MM.1S (cell line): Measurements from ENCODE around the gene PIP4K2A.

ENCODE experiments used
- DNase-seq: peaks from one replicate; pipeline ENCODE4 v3.0.0-alpha.2; 2015
- H2AFZ ChIP-seq: fragments of 300-600 bp; sonication (generic); 2 replicates; pipeline ENCODE4 v1.6.0; 2016; ENCODE audit warnings: antibody characterized with exemption, low read length
- H3F3A ChIP-seq: fragments of 300-600 bp; sonication (generic); 2 replicates; pipeline ENCODE4 v1.6.1; 2016; ENCODE audit warnings: mild to moderate bottlenecking, antibody characterized with exemption, low read length, moderate library complexity, mixed read lengths; ENCODE audit not compliant: insufficient read depth
- H3K27ac ChIP-seq: fragments of 300-600 bp; sonication (generic); 2 replicates; pipeline ENCODE4 v1.5.1; 2016; ENCODE audit warnings: mild to moderate bottlenecking, low read length
- H3K27me3 ChIP-seq: fragments of 300-600 bp; sonication (generic); replicated peaks from 2 replicates; pipeline ENCODE4 v1.6.0; 2016; ENCODE audit warnings: low read length; ENCODE audit not compliant: insufficient read depth
- H3K36me3 ChIP-seq: fragments of 300-600 bp; sonication (generic); replicated peaks from 2 replicates; pipeline ENCODE4 v1.6.1; 2016; ENCODE audit warnings: mild to moderate bottlenecking, low read length, mixed read lengths; ENCODE audit not compliant: insufficient read depth
- H3K4me1 ChIP-seq: fragments of 300-600 bp; sonication (generic); 2 replicates; pipeline ENCODE4 v1.6.1; 2016; ENCODE audit warnings: low read length, mixed read lengths
- H3K4me2 ChIP-seq: fragments of 300-600 bp; sonication (generic); 2 replicates; pipeline ENCODE4 v1.6.0; 2016; ENCODE audit warnings: low read depth, low read length
- H3K4me3 ChIP-seq: fragments of 300-600 bp; sonication (generic); 2 replicates; pipeline ENCODE4 v1.5.1; 2016; ENCODE audit warnings: low read length, mixed read lengths
- H3K79me2 ChIP-seq: fragments of 300-600 bp; sonication (generic); 2 replicates; pipeline ENCODE4 v1.6.1; 2016; ENCODE audit warnings: mixed run types, low read length, mixed read lengths
- H3K9ac ChIP-seq: fragments of 300-600 bp; sonication (generic); 2 replicates; pipeline ENCODE4 v1.6.1; 2016; ENCODE audit warnings: low read length, mixed read lengths
- H3K9me2 ChIP-seq: fragments of 300-600 bp; sonication (generic); replicated peaks from 2 replicates; pipeline ENCODE4 v1.6.1; 2016; ENCODE audit warnings: mild to moderate bottlenecking, low read length, mixed read lengths; ENCODE audit not compliant: insufficient read depth
- H3K9me3 ChIP-seq: fragments of 300-600 bp; sonication (generic); replicated peaks from 2 replicates; pipeline ENCODE4 v1.6.1; 2016; ENCODE audit warnings: mild to moderate bottlenecking, low read length, mixed read lengths; ENCODE audit not compliant: insufficient read depth
- H4K20me1 ChIP-seq: fragments of 300-600 bp; sonication (generic); 2 replicates; pipeline ENCODE4 v1.6.1; 2016; ENCODE audit warnings: mild to moderate bottlenecking, low read length, moderate library complexity, mixed read lengths; ENCODE audit not compliant: insufficient read depth
- EZH2 ChIP-seq: fragments of 300-600 bp; sonication (generic); optimal IDR thresholded peaks from 2 replicates; pipeline ENCODE3; 2017; ENCODE audit warnings: low read depth, mild to moderate bottlenecking, antibody characterized with exemption, low read length, mixed read lengths
- EZH2phosphoT487 ChIP-seq: fragments of 300-600 bp; sonication (generic); IDR thresholded peaks from 2 replicates; pipeline ENCODE4 v1.6.1; 2018; ENCODE audit warnings: antibody characterized with exemption, low read length
- TF ChIP-seq, protein P1 (sequence below): fragments of 300-600 bp; sonication (generic); IDR thresholded peaks from 2 replicates; pipeline ENCODE4 v1.5.1; 2016; ENCODE audit warnings: antibody characterized with exemption, low read length, mixed read lengths

The PIP4K2A gene

GRCh38 chr10:22733992-22734391 is 19.6 kb upstream of the PIP4K2A start:
- H3K4me2 ChIP-seq = no peak overlapping the region
- no peak for DNase-seq
- H3K9me2 ChIP-seq = no peaks in the 10 kb centered on the region
- H3K9ac ChIP-seq = no peak overlapping the region
- H3K27ac ChIP-seq = no peak overlapping the region
- no peaks in the 10 kb centered on the region for H3K36me3 ChIP-seq
- H3K4me3 ChIP-seq = no peak overlapping the region
- no peaks in the 10 kb centered on the region for H4K20me1 ChIP-seq
- no peaks in the 10 kb centered on the region for H3K27me3 ChIP-seq
- no peaks in the 10 kb centered on the region for H3F3A ChIP-seq
- no peaks in the 10 kb centered on the region for H3K79me2 ChIP-seq
- TF ChIP-seq EZH2 = no peak
- H3K4me1 ChIP-seq = no peaks in the 10 kb centered on the region
- H3K9me3 ChIP-seq = no peaks in the 10 kb centered on the region
- no peak overlapping the region for H2AFZ ChIP-seq

DNA sequence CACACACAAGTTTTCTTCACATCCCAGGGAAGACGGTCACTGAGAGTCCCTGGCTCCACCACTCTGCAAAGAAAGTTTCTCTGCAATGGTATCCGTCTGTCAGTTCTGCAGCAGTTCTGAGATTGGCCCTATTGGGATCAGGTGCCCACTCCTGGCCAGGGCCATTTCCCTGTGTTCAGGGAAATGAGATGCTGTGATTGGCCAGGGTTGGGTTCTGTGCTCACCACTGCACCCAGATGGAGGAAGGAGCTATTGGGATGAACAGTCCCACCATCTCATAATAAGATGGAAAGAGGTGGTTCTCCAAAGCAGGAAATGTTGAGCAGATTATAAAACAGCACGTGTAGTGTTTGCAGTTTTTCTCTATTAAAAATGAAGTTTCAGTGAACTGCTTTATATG is 13.3 kb upstream of the PIP4K2A start:
- DNase-seq = no peak

GRCh38 chr10:22727112-22727511 is 12.7 kb upstream of the PIP4K2A start:
- Histone ChIP-seq H4K20me1 (no peaks in the 10 kb centered on the region), H2AFZ (no peak overlapping the region), H3K36me3 (no peaks in the 10 kb centered on the region), H3F3A (no peaks in the 10 kb centered on the region), H3K27ac (no peak overlapping the region), H3K4me2 (no peak overlapping the region), H3K9me3 (no peaks in the 10 kb centered on the region), H3K9ac (no peak overlapping the region), H3K27me3 (no peaks in the 10 kb centered on the region), H3K4me1 (0 out of 2 replicates have a peak, but pooled peaks cover 6% of the 10 kb centered on the region), H3K9me2 (no peaks in the 10 kb centered on the region), H3K79me2 (no peaks in the 10 kb centered on the region), H3K4me3 (no peak overlapping the region)
- no peak for DNase-seq
- TF ChIP-seq, protein P1, sequence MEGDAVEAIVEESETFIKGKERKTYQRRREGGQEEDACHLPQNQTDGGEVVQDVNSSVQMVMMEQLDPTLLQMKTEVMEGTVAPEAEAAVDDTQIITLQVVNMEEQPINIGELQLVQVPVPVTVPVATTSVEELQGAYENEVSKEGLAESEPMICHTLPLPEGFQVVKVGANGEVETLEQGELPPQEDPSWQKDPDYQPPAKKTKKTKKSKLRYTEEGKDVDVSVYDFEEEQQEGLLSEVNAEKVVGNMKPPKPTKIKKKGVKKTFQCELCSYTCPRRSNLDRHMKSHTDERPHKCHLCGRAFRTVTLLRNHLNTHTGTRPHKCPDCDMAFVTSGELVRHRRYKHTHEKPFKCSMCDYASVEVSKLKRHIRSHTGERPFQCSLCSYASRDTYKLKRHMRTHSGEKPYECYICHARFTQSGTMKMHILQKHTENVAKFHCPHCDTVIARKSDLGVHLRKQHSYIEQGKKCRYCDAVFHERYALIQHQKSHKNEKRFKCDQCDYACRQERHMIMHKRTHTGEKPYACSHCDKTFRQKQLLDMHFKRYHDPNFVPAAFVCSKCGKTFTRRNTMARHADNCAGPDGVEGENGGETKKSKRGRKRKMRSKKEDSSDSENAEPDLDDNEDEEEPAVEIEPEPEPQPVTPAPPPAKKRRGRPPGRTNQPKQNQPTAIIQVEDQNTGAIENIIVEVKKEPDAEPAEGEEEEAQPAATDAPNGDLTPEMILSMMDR = no peak
- TF ChIP-seq EZH2phosphoT487 (no peak), EZH2 (no peak)

More for the DNA sequence above, 13.3 kb upstream of the PIP4K2A start:
- Histone ChIP-seq H3K9me2 (no peaks in the 10 kb centered on the region), H3K79me2 (no peaks in the 10 kb centered on the region), H4K20me1 (no peaks in the 10 kb centered on the region), H3K4me1 (0 out of 2 replicates have a peak, but pooled peaks cover 6% of the 10 kb centered on the region), H3F3A (no peaks in the 10 kb centered on the region), H3K27ac (no peak overlapping the region), H3K27me3 (no peaks in the 10 kb centered on the region), H3K4me2 (no peak overlapping the region), H3K4me3 (no peak overlapping the region), H3K9ac (no peak overlapping the region), H3K9me3 (no peaks in the 10 kb centered on the region), H3K36me3 (no peaks in the 10 kb centered on the region), H2AFZ (no peak overlapping the region)
- TF ChIP-seq, protein P1 = no peak
- no peak for TF ChIP-seq EZH2phosphoT487
- no peak for TF ChIP-seq EZH2

DNA sequence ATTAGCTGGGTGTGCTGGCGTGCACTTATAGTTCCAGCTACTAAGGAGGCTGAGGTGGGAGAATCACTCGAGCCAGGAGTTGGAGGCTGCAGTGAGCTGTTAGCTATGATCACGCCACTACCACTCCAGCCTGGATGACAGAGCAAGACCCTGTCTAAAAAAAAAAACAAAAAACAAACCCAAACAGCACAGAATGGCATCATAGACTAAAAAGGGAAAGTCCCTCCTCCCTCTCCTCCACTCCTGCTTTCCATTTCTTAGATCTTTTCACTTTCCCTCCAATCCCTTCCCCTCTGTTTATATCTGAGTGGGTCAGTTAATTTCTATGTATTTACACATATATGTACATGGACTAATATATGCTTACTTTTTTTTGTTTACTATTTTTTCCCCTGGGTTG is 10.4 kb upstream of the PIP4K2A start:
- H4K20me1 ChIP-seq = no peaks in the 10 kb centered on the region
- H3K79me2 ChIP-seq = no peaks in the 10 kb centered on the region
- H3K4me1 ChIP-seq = 0 out of 2 replicates have a peak, but pooled peaks cover 6% of the 10 kb centered on the region
- no peak overlapping the region for H2AFZ ChIP-seq
- H3K36me3 ChIP-seq = no peaks in the 10 kb centered on the region
- H3K4me3 ChIP-seq = no peak overlapping the region
- no peak for DNase-seq
- H3K9me3 ChIP-seq = no peaks in the 10 kb centered on the region
- H3K4me2 ChIP-seq = no peak overlapping the region
- H3K9me2 ChIP-seq = no peaks in the 10 kb centered on the region
- H3K9ac ChIP-seq = no peak overlapping the region
- no peaks in the 10 kb centered on the region for H3K27me3 ChIP-seq
- H3F3A ChIP-seq = no peaks in the 10 kb centered on the region
- TF ChIP-seq, protein P1 = no peak
- TF ChIP-seq EZH2 (no peak), EZH2phosphoT487 (no peak)
- no peak overlapping the region for H3K27ac ChIP-seq
